Measurements from ENCODE around the gene SYT1. TPM values are rescaled to one million over a fixed set of nuclear protein-coding genes. Genes with fewer than 3 reads are reported as not detected.

The SYT1 gene
- total RNA-seq, 1 experiment from 2014 or later, result 44.9 TPM

DNA sequence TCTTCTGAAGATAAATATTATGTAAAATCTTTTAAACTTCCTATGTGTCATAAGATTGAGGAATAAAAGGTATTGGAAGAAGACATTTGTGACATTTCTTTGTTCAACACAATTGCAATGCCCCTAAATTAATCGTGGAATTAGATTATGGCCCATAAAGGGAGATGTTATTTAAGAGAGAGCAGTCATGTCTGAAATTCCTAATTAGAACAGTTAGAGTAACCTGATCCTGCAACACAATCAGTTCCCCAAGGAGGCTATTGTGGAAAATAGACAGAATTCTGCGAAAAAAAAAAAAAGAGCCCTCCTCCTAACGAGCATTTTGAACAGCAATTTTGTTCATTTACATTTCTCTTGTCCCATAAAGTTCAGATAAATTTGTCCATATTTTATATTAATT is 486.7 kb downstream of the SYT1 start (continued):
- no peak for TF ChIP-seq ZNF274 (IDR thresholded peaks at IDR 0.05; ENCODE audit: low read depth, low read length)

DNA sequence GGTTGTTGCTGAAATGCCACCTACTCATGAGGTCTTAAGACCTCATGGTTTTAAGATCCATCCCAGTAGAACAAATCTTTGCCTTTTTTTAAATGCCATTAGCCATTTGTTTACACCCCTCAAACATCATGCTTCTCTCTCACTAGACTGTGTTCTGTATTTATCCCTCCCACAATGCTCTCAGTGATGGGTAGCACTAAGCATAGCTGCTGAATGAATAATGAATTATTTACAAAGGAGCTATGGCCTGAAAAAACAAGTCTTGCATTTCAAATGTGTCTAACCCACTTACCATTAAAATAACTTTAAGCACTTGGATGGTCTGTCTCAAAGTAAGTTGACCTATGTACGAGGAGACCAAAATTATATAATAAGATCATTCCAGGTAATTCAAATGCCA is 491.6 kb downstream of the SYT1 start:
- no peaks in the 10 kb centered on the region for H3K9me3 ChIP-seq (ENCODE audit: control insufficient read depth in 1 of 2, insufficient read depth in 1 of 2, low read depth in 1 of 2, low read length in 2 of 2)
- BruUV-seq (replicated peaks), result no TSS peak
- H3K79me2 ChIP-seq (ENCODE audit: insufficient read depth, low read length), result no peaks in the 10 kb centered on the region
- RAD21 ChIA-PET (ENCODE audit: low non-redundant PET in 1 of 2, low total read pairs in 2 of 2, uncharacterized antibody in 2 of 2, unreplicated experiment in 2 of 2), result no interaction called here
- no peak for DNase-seq (ENCODE audit: low read depth, low spot score)
- no peak overlapping the region for H3K27ac ChIP-seq (ENCODE audit: low read depth, low read length)
- H3K9me2 ChIP-seq (ENCODE audit: insufficient read depth), result no peaks in the 10 kb centered on the region
- H4K20me1 ChIP-seq (ENCODE audit: insufficient read depth), result no peaks in the 10 kb centered on the region
- no peak overlapping the region for H3K4me3 ChIP-seq (replicated peaks in 1 of 2; ENCODE audit: low read depth in 1 of 2, low read length in 2 of 2)
- POLR2A ChIA-PET, result no interaction called here
- no peaks in the 10 kb centered on the region for H3K36me3 ChIP-seq (ENCODE audit: control insufficient read depth in 1 of 2, insufficient read depth in 2 of 2, low read length in 2 of 2)
- no peak overlapping the region for H2AFZ ChIP-seq (ENCODE audit: low read depth, low read length, poor library complexity, severe bottlenecking)
- no peak for ATAC-seq
- intact Hi-C loops (cut with micrococcal nuclease), result no loop called here
- TF ChIP-seq EGR1 (IDR thresholded peaks at IDR 0.05; ENCODE audit: low read depth) (no peak), SRF (IDR thresholded peaks at IDR 0.05; ENCODE audit: low read depth) (no peak), TCF7L2 (IDR thresholded peaks at IDR 0.05; ENCODE audit: borderline replicate concordance, extremely low read depth, insufficient read depth, insufficient read length) (no peak)
- no peaks in the 10 kb centered on the region for H3K4me1 ChIP-seq (ENCODE audit: control insufficient read depth in 1 of 2, insufficient read depth in 2 of 2, low read length in 2 of 2)
- H3K9ac ChIP-seq (ENCODE audit: low read length), result no peak overlapping the region
- CTCF ChIA-PET, result interaction anchor here (1.1 kb wide), 1 partner anchor 10 kb away, joined by 3 read pairs; no protein-coding TSS in a partner anchor
- no peak overlapping the region for H3K4me2 ChIP-seq (ENCODE audit: low read length)
- no peaks in the 10 kb centered on the region for H3K27me3 ChIP-seq (ENCODE audit: insufficient read depth, low read length)

DNA sequence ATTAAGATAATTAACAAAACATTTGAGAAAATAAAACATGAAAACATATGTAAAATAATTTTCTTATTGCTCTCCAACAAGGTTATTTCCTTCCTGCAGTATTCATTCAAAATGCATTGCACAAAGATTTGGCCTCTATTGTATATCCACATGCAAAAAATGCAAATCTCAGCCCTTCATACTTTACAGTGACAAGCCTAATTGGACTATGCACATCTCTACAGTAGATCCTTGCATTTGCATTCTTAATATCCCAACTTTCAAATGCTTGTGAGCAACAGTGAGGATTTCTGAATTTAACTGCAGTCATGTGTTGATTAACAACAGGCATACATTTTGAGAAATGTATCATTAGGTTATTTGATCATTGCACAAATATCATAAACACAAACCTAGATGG is 492.5 kb downstream of the SYT1 start:
- Histone ChIP-seq H3K9me2 (ENCODE audit: insufficient read depth) (no peaks in the 10 kb centered on the region), H4K20me1 (ENCODE audit: insufficient read depth) (no peaks in the 10 kb centered on the region), H3K27me3 (ENCODE audit: insufficient read depth, low read length) (no peaks in the 10 kb centered on the region), H3K4me1 (ENCODE audit: control insufficient read depth in 1 of 2, insufficient read depth in 2 of 2, low read length in 2 of 2) (no peaks in the 10 kb centered on the region), H3K27ac (ENCODE audit: low read depth, low read length) (no peak overlapping the region), H3K9ac (ENCODE audit: low read length) (no peak overlapping the region), H3K36me3 (ENCODE audit: control insufficient read depth in 1 of 2, insufficient read depth in 2 of 2, low read length in 2 of 2) (no peaks in the 10 kb centered on the region), H3K9me3 (ENCODE audit: control insufficient read depth in 1 of 2, insufficient read depth in 1 of 2, low read depth in 1 of 2, low read length in 2 of 2) (no peaks in the 10 kb centered on the region), H2AFZ (ENCODE audit: low read depth, low read length, poor library complexity, severe bottlenecking) (no peak overlapping the region), H3K4me3 (replicated peaks in 1 of 2; ENCODE audit: low read depth in 1 of 2, low read length in 2 of 2) (no peak overlapping the region), H3K4me2 (ENCODE audit: low read length) (no peak overlapping the region), H3K79me2 (ENCODE audit: insufficient read depth, low read length) (no peaks in the 10 kb centered on the region)
- ChIA-PET RAD21 (ENCODE audit: low non-redundant PET in 1 of 2, low total read pairs in 2 of 2, uncharacterized antibody in 2 of 2, unreplicated experiment in 2 of 2) (no interaction called here), POLR2A (no interaction called here), CTCF (no interaction called here)
- no peak for TF ChIP-seq CBX3 (IDR thresholded peaks at IDR 0.05; ENCODE audit: low read depth)
- no peak for TF ChIP-seq EZH2phosphoT487 (IDR thresholded peaks at IDR 0.05; ENCODE audit: borderline replicate concordance)
- no peak for TF ChIP-seq SP1 (IDR thresholded peaks at IDR 0.05; ENCODE audit: low read depth)
- TF ChIP-seq, protein P1, sequence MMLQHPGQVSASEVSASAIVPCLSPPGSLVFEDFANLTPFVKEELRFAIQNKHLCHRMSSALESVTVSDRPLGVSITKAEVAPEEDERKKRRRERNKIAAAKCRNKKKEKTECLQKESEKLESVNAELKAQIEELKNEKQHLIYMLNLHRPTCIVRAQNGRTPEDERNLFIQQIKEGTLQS (IDR thresholded peaks at IDR 0.05), result no peak
- TF ChIP-seq, protein P2, sequence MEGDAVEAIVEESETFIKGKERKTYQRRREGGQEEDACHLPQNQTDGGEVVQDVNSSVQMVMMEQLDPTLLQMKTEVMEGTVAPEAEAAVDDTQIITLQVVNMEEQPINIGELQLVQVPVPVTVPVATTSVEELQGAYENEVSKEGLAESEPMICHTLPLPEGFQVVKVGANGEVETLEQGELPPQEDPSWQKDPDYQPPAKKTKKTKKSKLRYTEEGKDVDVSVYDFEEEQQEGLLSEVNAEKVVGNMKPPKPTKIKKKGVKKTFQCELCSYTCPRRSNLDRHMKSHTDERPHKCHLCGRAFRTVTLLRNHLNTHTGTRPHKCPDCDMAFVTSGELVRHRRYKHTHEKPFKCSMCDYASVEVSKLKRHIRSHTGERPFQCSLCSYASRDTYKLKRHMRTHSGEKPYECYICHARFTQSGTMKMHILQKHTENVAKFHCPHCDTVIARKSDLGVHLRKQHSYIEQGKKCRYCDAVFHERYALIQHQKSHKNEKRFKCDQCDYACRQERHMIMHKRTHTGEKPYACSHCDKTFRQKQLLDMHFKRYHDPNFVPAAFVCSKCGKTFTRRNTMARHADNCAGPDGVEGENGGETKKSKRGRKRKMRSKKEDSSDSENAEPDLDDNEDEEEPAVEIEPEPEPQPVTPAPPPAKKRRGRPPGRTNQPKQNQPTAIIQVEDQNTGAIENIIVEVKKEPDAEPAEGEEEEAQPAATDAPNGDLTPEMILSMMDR (IDR thresholded peaks at IDR 0.05 in 2 of 3, conservative IDR thresholded peaks at IDR 0.05 in 1 of 3; ENCODE audit: borderline replicate concordance in 1 of 3, insufficient read depth in 1 of 3, low read depth in 2 of 3, low read length in 2 of 3), result no peak
- no peak for DNase-seq (ENCODE audit: low read depth, low spot score)
- ATAC-seq, result no peak
- no TSS peak for BruUV-seq (replicated peaks)
- intact Hi-C loops (cut with micrococcal nuclease), result no loop called here

All from HCT116 (cell line).